ENCODE data around the gene PPFIA4.

The PPFIA4 gene

DNA sequence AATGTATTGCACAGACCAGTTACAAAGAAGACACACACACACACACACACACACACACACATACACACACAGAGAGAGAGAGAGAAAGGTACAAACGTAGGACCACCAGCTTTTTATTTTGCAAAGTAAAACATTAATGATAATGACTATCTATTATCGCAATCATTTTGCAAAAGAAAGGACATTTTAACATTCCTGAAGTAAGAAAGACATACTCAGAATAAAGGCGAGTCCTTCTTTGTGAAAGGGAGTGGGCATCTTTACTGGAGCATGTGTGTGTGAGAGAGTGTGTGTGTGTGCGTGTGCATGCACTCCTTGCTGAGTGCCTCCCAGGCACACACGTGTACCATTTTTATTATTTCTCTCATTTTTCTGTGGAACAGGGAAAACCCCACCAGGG lies 28.4 kb downstream of the PPFIA4 start:
- TF ChIP-seq, protein P1, sequence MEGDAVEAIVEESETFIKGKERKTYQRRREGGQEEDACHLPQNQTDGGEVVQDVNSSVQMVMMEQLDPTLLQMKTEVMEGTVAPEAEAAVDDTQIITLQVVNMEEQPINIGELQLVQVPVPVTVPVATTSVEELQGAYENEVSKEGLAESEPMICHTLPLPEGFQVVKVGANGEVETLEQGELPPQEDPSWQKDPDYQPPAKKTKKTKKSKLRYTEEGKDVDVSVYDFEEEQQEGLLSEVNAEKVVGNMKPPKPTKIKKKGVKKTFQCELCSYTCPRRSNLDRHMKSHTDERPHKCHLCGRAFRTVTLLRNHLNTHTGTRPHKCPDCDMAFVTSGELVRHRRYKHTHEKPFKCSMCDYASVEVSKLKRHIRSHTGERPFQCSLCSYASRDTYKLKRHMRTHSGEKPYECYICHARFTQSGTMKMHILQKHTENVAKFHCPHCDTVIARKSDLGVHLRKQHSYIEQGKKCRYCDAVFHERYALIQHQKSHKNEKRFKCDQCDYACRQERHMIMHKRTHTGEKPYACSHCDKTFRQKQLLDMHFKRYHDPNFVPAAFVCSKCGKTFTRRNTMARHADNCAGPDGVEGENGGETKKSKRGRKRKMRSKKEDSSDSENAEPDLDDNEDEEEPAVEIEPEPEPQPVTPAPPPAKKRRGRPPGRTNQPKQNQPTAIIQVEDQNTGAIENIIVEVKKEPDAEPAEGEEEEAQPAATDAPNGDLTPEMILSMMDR (conservative IDR thresholded peaks at IDR 0.05; ENCODE audit: low read depth) = no peak
- DNase-seq (ENCODE audit: low spot score) = no peak
- ChIA-PET CTCF (interaction anchor here (0.6 to 1.5 kb wide), 6 partner anchors 12 to 214 kb away, joined by 3 to 16 read pairs (median 4); no protein-coding TSS in a partner anchor), POLR2A (ENCODE audit: low non-redundant PET) (no interaction called here)
- H3K27ac ChIP-seq = no peak overlapping the region

DNA sequence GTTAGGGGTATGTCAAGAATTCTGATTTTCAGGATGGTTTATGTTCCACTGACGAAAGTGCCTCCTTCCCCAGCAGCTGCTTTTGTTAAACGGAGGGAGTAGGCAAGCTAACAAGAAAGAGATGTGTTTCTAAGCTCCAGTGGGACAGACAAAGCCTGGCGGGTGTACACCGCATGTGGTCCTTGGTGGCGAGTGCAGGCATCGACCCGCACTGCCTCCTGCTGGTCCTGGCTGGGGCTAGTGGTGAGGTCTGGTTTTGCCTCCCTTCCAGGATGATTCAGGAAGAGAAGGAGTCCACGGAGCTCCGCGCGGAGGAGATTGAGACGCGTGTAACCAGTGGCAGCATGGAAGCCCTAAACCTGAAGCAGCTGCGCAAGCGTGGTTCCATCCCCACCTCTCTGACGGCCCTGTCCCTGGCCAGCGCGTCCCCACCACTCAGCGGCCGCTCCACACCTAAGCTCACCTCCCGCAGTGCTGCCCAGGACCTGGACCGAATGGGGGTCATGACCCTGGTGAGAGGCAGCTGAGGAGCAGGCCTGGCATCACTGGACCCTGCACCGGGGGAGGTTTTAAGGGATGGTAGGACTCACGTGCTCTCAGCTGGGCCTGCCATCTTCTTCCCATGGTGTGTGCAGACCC lies 29.0 kb downstream of the PPFIA4 start:
- POLR2A ChIA-PET (ENCODE audit: low non-redundant PET) = no interaction called here
- H3K27ac ChIP-seq = no peak overlapping the region
- DNase-seq (ENCODE audit: low spot score) = no peak
- TF ChIP-seq, protein P1 (conservative IDR thresholded peaks at IDR 0.05; ENCODE audit: low read depth) = no peak
- CTCF ChIA-PET = interaction anchor here (0.5 to 1.5 kb wide), 9 partner anchors 13 to 214 kb away, joined by 3 to 16 read pairs (median 3); no protein-coding TSS in a partner anchor

DNA sequence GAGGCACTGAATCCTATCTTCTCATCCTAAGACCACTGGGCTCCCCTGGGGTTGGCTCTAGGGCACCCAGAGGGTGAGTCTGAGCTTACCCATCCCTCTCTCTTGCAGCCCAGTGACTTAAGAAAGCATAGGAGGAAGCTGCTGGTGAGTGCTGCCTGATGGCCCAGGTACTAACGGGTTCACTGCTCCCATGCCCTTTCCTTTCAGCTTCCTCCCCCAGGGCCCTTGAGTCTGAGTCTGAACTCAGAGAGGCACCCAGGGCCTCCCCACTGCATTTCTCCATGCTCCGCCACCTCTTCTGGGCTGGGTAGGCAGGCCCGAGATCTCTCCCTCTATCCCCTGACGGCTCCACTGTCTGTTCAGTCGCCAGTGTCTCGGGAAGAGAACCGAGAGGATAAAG lies 29.7 kb downstream of the PPFIA4 start:
- no peak overlapping the region for H3K27ac ChIP-seq
- ChIA-PET POLR2A (ENCODE audit: low non-redundant PET) (no interaction called here), CTCF (interaction anchor here (0.6 to 1.5 kb wide), 7 partner anchors 16 to 406 kb away, joined by 3 to 16 read pairs (median 4); no protein-coding TSS in a partner anchor)
- TF ChIP-seq, protein P1 (conservative IDR thresholded peaks at IDR 0.05; ENCODE audit: low read depth) = no peak
- DNase-seq (ENCODE audit: low spot score) = no peak

DNA sequence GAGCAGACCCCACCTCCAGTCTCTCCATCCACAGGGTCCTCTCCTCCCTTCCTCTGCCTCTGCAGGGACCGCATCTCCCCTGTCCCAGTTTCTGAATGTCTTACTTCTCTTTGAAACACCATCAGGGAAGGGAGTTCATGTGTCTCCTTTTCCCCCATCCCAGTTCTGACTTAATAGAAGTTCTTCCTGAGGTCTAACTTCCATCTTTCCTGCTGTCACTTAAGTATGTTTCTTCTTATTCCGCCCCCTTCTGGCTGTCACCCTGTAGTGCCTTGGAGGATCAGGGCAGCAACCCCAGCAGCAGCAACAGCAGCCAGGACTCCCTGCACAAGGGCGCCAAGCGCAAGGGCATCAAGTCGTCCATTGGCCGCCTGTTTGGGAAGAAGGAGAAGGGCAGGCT lies 30.2 kb downstream of the PPFIA4 start:
- CTCF ChIA-PET = interaction anchor here (0.6 to 2.5 kb wide), 6 partner anchors 10 to 405 kb away, joined by 3 to 8 read pairs (median 3); no protein-coding TSS in a partner anchor
- POLR2A ChIA-PET (ENCODE audit: low non-redundant PET) = no interaction called here
- no peak for DNase-seq (ENCODE audit: low spot score)
- no peak overlapping the region for H3K27ac ChIP-seq
- TF ChIP-seq, protein P1 (conservative IDR thresholded peaks at IDR 0.05; ENCODE audit: low read depth) = no peak

DNA sequence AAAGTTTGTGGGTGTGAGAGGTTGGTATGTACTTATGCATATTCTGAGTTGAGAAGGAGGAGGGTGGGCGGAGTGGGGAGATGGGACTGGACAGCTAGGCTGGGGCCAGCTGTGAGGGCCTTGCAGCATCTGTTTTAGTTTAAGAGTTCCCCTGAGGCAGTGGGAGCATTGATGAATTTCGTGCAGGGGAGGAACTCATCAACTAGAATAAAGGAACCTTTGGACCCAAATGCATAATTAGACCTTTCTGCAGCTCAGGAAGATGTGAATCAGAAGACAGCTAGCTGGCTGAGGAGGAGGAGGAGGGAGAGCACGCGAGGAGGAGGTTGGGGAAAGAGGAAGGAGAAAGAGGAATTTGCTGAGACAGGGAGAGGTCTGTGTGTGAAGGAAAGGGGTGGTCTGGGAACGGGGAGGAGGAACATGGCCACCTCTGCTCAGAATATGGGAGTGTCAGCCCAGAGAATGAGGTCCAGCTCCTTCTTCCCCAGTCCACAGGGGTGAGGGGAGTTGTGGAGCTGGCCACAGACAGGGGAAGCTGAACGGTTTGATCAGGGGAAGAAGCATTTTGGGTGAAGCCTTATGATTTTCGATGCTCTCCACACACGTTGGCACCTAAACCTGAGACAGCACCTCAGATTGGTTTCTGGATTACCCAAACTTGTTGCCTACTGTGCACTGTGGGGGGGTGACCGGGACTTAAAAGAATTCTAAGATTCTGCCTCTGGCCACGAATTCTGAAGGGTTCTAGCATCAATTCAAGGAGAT lies 31.8 kb downstream of the PPFIA4 start:
- POLR2A ChIA-PET (ENCODE audit: low non-redundant PET) = no interaction called here
- DNase-seq (ENCODE audit: low spot score) = no peak

DNA sequence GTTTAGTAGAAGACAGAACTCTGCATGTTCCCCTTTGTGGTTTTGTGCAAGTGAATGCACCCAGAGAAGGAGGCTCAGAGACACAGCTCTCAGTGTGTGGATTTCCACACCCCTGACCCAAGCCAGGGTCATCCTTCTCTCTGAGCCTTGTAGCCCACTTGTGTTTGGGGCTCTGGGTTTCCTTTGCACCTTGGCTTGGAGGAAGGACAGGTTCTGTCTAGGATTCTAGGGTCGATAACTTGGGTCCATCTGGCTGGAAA lies 32.3 kb downstream of the PPFIA4 start:
- POLR2A ChIA-PET (ENCODE audit: low non-redundant PET) = no interaction called here
- H3K27ac ChIP-seq = no peak overlapping the region
- DNase-seq (ENCODE audit: low spot score) = no peak
- CTCF ChIA-PET = interaction anchor here (2.5 kb wide), 1 partner anchor 20 kb away, joined by 8 read pairs; no protein-coding TSS in a partner anchor
- TF ChIP-seq, protein P1 (conservative IDR thresholded peaks at IDR 0.05; ENCODE audit: low read depth) = no peak

More for the DNA sequence above, 31.8 kb downstream of the PPFIA4 start:
- no peak overlapping the region for H3K27ac ChIP-seq
- TF ChIP-seq, protein P1 (conservative IDR thresholded peaks at IDR 0.05; ENCODE audit: low read depth) = no peak
- CTCF ChIA-PET = interaction anchor here (0.6 to 2.5 kb wide), 5 partner anchors 19 to 620 kb away, joined by 3 to 8 read pairs (median 3); no protein-coding TSS in a partner anchor

Data from RWPE1 (cell line).